ENCODE results near the gene PIK3R6. TPM values are rescaled to one million over a fixed set of nuclear protein-coding genes. Genes with fewer than 3 reads are reported as not detected.

Gene PIK3R6
- total RNA-seq, 4 donors from 2014 or later: 2.0 to 3.7 (median 2.4) TPM

DNA sequence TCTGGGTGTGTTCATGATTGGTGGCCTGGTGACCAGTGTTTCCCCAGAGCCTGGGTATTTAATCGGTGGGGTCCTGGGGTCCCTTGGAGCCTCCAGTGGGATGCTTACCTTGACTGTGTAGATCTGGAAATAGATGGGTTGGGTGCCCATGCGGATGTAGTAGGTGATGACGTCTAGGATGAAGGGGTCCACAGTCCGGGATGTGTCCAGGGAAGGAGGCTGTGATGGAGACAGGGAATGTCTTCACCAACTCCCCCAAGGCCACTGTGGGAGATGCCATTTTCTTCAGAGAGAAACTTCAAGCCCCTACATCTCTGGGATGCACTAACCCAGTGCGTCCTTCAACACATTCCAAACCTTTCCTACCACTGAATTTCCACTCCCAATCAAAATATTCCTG is 44.2 kb downstream of the PIK3R6 start:
- TF ChIP-seq, protein P1, sequence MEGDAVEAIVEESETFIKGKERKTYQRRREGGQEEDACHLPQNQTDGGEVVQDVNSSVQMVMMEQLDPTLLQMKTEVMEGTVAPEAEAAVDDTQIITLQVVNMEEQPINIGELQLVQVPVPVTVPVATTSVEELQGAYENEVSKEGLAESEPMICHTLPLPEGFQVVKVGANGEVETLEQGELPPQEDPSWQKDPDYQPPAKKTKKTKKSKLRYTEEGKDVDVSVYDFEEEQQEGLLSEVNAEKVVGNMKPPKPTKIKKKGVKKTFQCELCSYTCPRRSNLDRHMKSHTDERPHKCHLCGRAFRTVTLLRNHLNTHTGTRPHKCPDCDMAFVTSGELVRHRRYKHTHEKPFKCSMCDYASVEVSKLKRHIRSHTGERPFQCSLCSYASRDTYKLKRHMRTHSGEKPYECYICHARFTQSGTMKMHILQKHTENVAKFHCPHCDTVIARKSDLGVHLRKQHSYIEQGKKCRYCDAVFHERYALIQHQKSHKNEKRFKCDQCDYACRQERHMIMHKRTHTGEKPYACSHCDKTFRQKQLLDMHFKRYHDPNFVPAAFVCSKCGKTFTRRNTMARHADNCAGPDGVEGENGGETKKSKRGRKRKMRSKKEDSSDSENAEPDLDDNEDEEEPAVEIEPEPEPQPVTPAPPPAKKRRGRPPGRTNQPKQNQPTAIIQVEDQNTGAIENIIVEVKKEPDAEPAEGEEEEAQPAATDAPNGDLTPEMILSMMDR (IDR thresholded peaks at IDR 0.05; ENCODE audit: low read depth): no peak

DNA sequence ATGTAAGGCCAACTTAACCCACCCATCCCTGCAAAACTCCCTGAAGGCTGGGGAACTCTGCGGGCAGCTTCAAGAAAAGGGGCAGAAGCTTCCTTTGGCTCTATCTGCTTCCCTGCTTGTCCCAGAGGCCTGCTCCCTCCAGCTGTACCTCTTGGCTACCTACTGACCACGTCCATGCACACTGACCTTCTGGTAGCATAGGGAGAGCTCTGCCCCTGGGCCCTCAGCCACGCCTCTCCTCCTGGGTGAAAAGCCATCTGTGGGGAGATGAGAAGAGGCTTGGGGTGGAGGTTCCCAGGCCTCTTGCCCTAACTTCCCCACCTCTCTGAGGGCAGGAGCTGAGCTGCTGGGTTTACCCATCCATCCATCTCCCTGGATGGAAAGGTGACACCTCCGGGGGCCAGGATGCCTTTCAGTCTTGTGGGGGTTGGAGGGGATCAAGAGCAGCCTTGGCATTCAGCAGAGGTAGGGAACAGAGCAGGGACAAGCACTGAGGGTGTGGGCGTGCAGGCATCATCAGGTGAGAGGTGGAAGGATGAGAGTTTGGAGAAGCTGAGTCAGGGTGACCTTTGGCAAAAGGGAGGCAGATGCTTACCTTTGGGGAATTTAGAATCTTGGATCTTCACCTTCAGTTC is 45.0 kb downstream of the PIK3R6 start:
- TF ChIP-seq, protein P1 (IDR thresholded peaks at IDR 0.05; ENCODE audit: low read depth): no peak

DNA sequence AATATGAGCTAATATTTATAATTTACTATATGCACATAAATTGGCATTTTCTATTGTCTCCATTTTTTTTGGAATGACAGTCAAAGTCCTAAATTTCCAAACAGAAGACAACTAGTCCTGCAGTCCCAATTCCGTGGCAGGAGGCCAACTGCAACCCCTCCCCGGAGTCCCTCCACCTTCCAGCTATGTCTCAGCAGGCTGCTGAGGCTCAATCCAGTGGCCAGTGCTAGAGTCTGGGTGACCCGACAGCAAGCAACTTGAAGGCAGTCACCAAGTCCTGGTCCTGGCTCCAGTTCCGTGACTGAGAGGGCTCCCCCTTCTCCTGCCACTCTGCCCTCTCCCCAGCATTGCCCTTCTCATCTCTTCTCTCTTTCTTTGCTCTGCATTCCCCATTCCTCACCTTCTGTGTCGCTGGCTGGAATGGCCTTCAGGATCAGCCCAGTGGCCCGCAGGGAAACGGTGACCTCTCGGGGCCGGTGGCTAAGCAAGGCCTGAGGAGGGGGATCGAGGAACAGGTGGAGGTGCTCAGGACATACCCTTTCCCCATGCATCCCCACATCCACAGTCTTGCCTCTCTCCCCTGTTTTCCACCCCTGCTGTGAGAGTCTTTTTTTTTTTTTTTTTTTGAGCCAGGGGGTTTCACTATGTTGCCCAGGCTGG is 45.9 kb downstream of the PIK3R6 start:
- TF ChIP-seq, protein P1 (IDR thresholded peaks at IDR 0.05; ENCODE audit: low read depth): no peak

GRCh38 chr17:8820311-8821010 is 47.0 kb downstream of the PIK3R6 start:
- TF ChIP-seq, protein P1 (IDR thresholded peaks at IDR 0.05; ENCODE audit: low read depth): no peak

- TF ChIP-seq, protein P1 (IDR thresholded peaks at IDR 0.05; ENCODE audit: low read depth): no peak
Measured at GRCh38 chr17:8818654-8819330, 48.7 kb downstream of the PIK3R6 start.

GRCh38 chr17:8818047-8818446 is 49.4 kb downstream of the PIK3R6 start:
- TF ChIP-seq, protein P1 (IDR thresholded peaks at IDR 0.05; ENCODE audit: low read depth): no peak
